PFSK-1 (cell line): ENCODE measurements around the gene KCNIP4.

Experiments used
- FOXP2 ChIP-seq: optimal IDR thresholded peaks from 2 replicates; pipeline ENCODE3; 2011; ENCODE audit warnings: borderline replicate concordance, control low read depth, inconsistent platforms; ENCODE audit not compliant: insufficient read depth; ENCODE audit errors: extremely low read length, extremely low read depth
- POLR2AphosphoS5 ChIP-seq: IDR thresholded peaks from 2 replicates; pipeline ENCODE4 v1.6.1; 2012; ENCODE audit warnings: low read depth, mild to moderate bottlenecking, control low read depth, low read length, moderate library complexity
- SIN3A ChIP-seq: IDR thresholded peaks from 2 replicates; pipeline ENCODE4 v1.6.1; 2012; ENCODE audit warnings: mild to moderate bottlenecking, low read length, moderate library complexity, borderline replicate concordance; ENCODE audit not compliant: insufficient read depth
- TAF1 ChIP-seq: IDR thresholded peaks from 2 replicates; pipeline ENCODE4 v1.6.1; 2012; ENCODE audit warnings: low read length, control low read depth, borderline replicate concordance; ENCODE audit not compliant: insufficient read depth
- TF ChIP-seq, protein P1 (sequence below), 2 experiments: IDR thresholded peaks; 2 replicates each; pipeline versions ENCODE4 v1.6.1 to v1.8.0; 2011 to 2012; ENCODE audit warnings: low read depth in 2 of 2, low read length in 2 of 2, control low read depth in 1 of 2, inconsistent platforms in 1 of 2, mild to moderate bottlenecking in 1 of 2, moderate library complexity in 1 of 2; ENCODE audit not compliant: insufficient read depth in 1 of 2

Gene KCNIP4

DNA sequence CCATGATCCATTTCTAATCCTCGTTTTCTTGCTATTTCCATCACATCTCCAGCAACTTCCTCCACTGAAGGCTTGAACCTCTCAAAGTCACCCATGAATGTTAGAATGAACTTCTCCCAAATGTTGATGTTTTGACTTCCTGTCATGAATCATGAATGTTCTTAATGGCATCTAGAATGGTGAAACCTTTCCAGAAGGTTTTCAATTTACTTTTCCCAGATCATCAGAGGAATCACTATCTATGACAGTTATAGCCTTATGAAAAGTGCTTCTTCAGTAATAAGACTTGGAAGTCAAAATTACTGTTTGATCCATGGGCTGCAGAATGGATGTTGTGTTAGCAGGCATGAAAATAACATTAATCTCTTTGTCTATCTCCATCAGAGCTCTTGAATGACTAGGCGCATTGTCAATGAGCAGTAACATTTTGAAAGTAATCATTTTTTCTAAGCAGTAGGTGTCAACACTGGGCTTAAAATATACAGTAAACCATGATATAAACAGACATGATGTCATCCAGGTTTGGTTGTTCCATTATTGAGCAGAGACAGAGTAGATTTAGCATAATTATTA is 268.2 kb downstream of the KCNIP4 start:
- TF ChIP-seq SIN3A, result no peak
- no peak for TF ChIP-seq POLR2AphosphoS5
- TF ChIP-seq, protein P1, sequence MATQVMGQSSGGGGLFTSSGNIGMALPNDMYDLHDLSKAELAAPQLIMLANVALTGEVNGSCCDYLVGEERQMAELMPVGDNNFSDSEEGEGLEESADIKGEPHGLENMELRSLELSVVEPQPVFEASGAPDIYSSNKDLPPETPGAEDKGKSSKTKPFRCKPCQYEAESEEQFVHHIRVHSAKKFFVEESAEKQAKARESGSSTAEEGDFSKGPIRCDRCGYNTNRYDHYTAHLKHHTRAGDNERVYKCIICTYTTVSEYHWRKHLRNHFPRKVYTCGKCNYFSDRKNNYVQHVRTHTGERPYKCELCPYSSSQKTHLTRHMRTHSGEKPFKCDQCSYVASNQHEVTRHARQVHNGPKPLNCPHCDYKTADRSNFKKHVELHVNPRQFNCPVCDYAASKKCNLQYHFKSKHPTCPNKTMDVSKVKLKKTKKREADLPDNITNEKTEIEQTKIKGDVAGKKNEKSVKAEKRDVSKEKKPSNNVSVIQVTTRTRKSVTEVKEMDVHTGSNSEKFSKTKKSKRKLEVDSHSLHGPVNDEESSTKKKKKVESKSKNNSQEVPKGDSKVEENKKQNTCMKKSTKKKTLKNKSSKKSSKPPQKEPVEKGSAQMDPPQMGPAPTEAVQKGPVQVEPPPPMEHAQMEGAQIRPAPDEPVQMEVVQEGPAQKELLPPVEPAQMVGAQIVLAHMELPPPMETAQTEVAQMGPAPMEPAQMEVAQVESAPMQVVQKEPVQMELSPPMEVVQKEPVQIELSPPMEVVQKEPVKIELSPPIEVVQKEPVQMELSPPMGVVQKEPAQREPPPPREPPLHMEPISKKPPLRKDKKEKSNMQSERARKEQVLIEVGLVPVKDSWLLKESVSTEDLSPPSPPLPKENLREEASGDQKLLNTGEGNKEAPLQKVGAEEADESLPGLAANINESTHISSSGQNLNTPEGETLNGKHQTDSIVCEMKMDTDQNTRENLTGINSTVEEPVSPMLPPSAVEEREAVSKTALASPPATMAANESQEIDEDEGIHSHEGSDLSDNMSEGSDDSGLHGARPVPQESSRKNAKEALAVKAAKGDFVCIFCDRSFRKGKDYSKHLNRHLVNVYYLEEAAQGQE (IDR thresholded peaks at IDR 0.05; ENCODE audit: insufficient read depth in 1 of 2, low read depth in 2 of 2, low read length in 2 of 2), result no peak
- TF ChIP-seq FOXP2, result no peak
- no peak for TF ChIP-seq TAF1

DNA sequence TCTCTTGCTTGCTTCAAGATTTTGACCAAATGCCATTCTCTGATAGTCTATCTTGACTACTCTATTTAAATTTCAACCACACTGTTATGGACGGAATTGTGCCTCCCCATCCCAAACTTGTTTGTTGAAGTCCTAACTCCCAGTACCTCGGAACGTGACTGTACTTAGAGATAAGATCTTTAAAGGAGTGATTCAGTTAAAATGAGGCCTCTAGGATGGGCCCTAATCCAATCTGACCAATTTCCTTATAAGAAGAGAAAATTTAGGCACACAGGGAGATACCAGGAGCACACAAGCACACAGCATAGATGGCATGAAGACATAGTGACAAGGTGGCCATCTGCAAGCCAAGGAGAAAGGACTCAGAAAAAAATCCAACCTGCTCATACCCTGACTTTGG is 269.9 kb downstream of the KCNIP4 start:
- TF ChIP-seq FOXP2, result no peak

DNA sequence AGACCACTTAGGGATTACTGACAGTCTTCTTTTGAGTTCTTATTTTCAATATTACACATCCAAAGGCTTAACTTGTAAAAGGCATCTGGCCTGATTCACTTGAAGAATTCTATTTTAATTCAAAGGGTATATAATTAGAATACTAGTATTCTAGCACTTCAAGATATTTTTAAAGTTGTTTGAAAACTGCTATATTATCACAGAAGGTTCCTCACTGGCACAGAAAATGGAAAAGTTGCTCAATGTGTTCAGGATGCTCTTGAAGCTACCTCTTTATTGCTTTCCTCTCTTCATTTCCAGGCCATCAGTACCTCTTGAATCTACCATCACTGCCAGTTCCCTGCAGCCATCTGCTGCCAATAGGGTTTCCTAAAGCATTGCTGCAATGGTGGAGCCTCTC is 271.4 kb downstream of the KCNIP4 start:
- TF ChIP-seq, protein P1 (IDR thresholded peaks at IDR 0.05; ENCODE audit: insufficient read depth in 1 of 2, low read depth in 2 of 2, low read length in 2 of 2), result no peak
- TF ChIP-seq TAF1 (no peak), POLR2AphosphoS5 (no peak), FOXP2 (no peak), SIN3A (no peak)

DNA sequence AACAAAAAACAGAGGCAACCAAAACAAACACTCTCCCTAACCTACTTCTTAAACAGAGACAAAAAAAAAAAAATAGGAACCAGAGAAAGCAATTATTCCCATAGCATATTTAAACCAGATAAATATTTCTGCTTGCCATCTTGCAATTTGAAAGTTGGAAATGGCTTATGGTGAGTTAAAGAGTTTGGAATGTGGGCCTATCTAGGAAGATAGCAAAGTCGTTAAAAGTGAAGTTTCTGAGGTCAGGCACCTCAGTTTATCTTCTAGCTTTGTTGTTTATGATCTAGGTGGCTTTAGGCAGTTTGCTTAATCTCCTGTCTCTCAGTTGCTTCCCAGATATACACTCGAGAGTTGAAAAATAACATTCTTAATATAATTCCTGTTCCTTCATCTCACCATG is 284.2 kb downstream of the KCNIP4 start:
- TF ChIP-seq, protein P1 (IDR thresholded peaks at IDR 0.05; ENCODE audit: insufficient read depth in 1 of 2, low read depth in 2 of 2, low read length in 2 of 2), result no peak
- TF ChIP-seq POLR2AphosphoS5 (no peak), SIN3A (no peak), FOXP2 (no peak), TAF1 (no peak)

DNA sequence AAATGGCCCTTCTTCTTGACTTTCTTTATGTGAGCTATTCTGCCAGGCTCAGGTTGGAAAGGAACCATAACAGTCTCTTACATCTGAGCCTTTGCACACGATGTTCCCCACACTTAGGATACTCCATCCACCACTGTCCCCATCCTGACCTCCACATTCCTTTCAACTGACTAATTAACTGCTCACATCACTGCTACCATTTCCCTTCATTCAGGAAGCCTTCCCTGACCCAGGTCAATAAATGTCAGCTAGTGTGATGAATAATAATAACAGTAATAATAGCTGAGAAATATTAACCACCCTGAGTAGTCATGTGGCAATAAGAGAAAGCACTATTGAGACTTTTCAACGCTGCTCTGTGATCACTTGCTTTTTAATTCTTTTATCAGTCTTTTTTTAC is 291.7 kb downstream of the KCNIP4 start:
- TF ChIP-seq SIN3A, result no peak

DNA sequence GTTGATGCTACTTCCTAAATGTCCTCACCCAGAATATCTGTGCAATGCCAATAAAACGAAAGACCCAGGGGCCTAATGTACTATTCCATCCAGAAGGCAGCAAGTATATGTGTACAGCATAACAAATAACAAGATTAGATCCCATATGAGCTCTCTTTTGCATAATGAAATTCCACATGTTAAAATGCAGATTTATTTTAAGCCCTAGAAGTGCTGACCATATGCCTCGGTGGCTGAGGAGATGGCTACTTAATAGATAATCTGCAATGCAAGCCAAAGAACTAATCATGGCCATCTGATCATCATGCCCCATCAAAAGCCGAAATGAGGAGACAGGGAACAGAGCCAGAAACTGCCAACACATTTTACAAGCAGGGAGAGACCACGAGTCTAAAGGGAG is 293.5 kb downstream of the KCNIP4 start:
- TF ChIP-seq, protein P1 (IDR thresholded peaks at IDR 0.05; ENCODE audit: insufficient read depth in 1 of 2, low read depth in 2 of 2, low read length in 2 of 2), result no peak
